Mesothelial cell of epicardium (in vitro differentiated cells): ENCODE results near the gene MCUB. TPM values are rescaled to one million over a fixed set of nuclear protein-coding genes. Genes with fewer than 3 reads are reported as not detected.
A peak's percentile ranks its signal among the peaks of the same experiment; 100 is the strongest.
"Not testable (repeated sequence)": the region's sequence is repeated elsewhere in the genome, so short reads cannot be mapped to it uniquely, and the experiment has no call there.

ENCODE experiments used
- DNase-seq, 2 experiments: peaks; one replicate each; pipeline ENCODE4 v3.0.0; 2021; ENCODE audit warnings: low spot score in 2 of 2; ENCODE audit not compliant: unreplicated experiment in 2 of 2
- H3K27ac Mint-ChIP-seq: 2 replicates; pipeline ENCODE4 v1.8.0; 2021; ENCODE audit warnings: mixed read lengths
- H3K27me3 Mint-ChIP-seq: 2 replicates; pipeline ENCODE4 v1.8.0; 2021; ENCODE audit warnings: low read depth, mixed read lengths
- H3K36me3 Mint-ChIP-seq: 2 replicates; pipeline ENCODE4 v1.8.0; 2021; ENCODE audit warnings: mixed read lengths
- H3K4me1 Mint-ChIP-seq: 2 replicates; pipeline ENCODE4 v1.8.0; 2021; ENCODE audit warnings: mixed read lengths
- H3K4me3 Mint-ChIP-seq: 2 replicates; pipeline ENCODE4 v1.8.0; 2021; ENCODE audit warnings: mild to moderate bottlenecking, moderate library complexity, mixed read lengths
- H3K9me3 Mint-ChIP-seq: 2 replicates; pipeline ENCODE4 v1.8.0; 2021; ENCODE audit warnings: mixed read lengths
- CTCF ChIP-seq: fragments of 200-600 bp; sonication (generic); IDR thresholded peaks from one replicate; pipeline ENCODE4 v1.5.0; 2021; ENCODE audit warnings: antibody characterized with exemption; ENCODE audit not compliant: unreplicated experiment
- total RNA-seq: library from RNA; stranded (reverse); gene quantifications from 3 replicates; pipeline ENCODE4 v1.2.1, GENCODE V29; 2021

MCUB gene
- total RNA-seq, result 1.9 to 3.9 TPM (median 3.0 TPM) in 3 replicates

- H3K4me3 Mint-ChIP-seq, result peak within 1 kb of the TSS; percentile 75
- DNase-seq, result peak; percentile 69 to 84
- peaks cover 8% of the 10 kb centered on the region for H3K4me1 Mint-ChIP-seq
- peaks cover 6% of the 10 kb centered on the region for H3K36me3 Mint-ChIP-seq
- H3K9me3 Mint-ChIP-seq, result no peaks in the 10 kb centered on the region
- TF ChIP-seq CTCF, result no peak
- peaks cover 19% of the 10 kb centered on the region for H3K27me3 Mint-ChIP-seq
- H3K27ac Mint-ChIP-seq, result peak within 1 kb of the TSS; percentile 63
Observed at GRCh38 chr4:109559983-109560686, at the start of gene MCUB. Gene MCUB, plus strand, starts transcription at chr4:109560246. Its CDS starts 92 bp downstream, at chr4:109560338.

- peaks cover 43% of the 10 kb centered on the region for H3K36me3 Mint-ChIP-seq
- TF ChIP-seq CTCF, result no peak
- H3K27me3 Mint-ChIP-seq, result no peaks in the 10 kb centered on the region
- peaks cover 6% of the 10 kb centered on the region for H3K4me1 Mint-ChIP-seq
- no peak overlapping the region for H3K4me3 Mint-ChIP-seq
- H3K27ac Mint-ChIP-seq, result no peak overlapping the region
- no peak for DNase-seq
- H3K9me3 Mint-ChIP-seq, result peaks cover 1% of the 10 kb centered on the region
Observed at GRCh38 chr4:109510687-109511086, 49.4 kb upstream of the MCUB start.

GRCh38 chr4:109511414-109511813, 48.6 kb upstream of the MCUB start:
- no peak overlapping the region for H3K4me3 Mint-ChIP-seq
- peaks cover 39% of the 10 kb centered on the region for H3K36me3 Mint-ChIP-seq
- H3K27ac Mint-ChIP-seq, result peak overlapping the region; percentile 31
- H3K4me1 Mint-ChIP-seq, result peaks cover 6% of the 10 kb centered on the region
- TF ChIP-seq CTCF, result no peak
- H3K27me3 Mint-ChIP-seq, result no peaks in the 10 kb centered on the region
- DNase-seq, result no peak
- no peaks in the 10 kb centered on the region for H3K9me3 Mint-ChIP-seq

GRCh38 chr4:109513368-109513767, 46.7 kb upstream of the MCUB start:
- not testable (repeated sequence) for H3K27me3 Mint-ChIP-seq

GRCh38 chr4:109532182-109532581, 27.9 kb upstream of the MCUB start:
- H3K27me3 Mint-ChIP-seq, result no peaks in the 10 kb centered on the region
- H3K4me1 Mint-ChIP-seq, result no peaks in the 10 kb centered on the region
- DNase-seq, result no peak
- no peak overlapping the region for H3K27ac Mint-ChIP-seq
- TF ChIP-seq CTCF, result no peak
- peaks cover 53% of the 10 kb centered on the region for H3K36me3 Mint-ChIP-seq
- no peak overlapping the region for H3K4me3 Mint-ChIP-seq
- peaks cover 5% of the 10 kb centered on the region for H3K9me3 Mint-ChIP-seq

More at GRCh38 chr4:109513368-109513767, 46.7 kb upstream of the MCUB start:
- H3K4me1 Mint-ChIP-seq, H3K9me3 Mint-ChIP-seq, H3K4me3 Mint-ChIP-seq, H3K27ac Mint-ChIP-seq, DNase-seq: not testable (repeated sequence)
- peaks cover 46% of the 10 kb centered on the region for H3K36me3 Mint-ChIP-seq

GRCh38 chr4:109545401-109545800, 14.6 kb upstream of the MCUB start:
- no peak for TF ChIP-seq CTCF
- peaks cover 4% of the 10 kb centered on the region for H3K9me3 Mint-ChIP-seq
- H3K4me3 Mint-ChIP-seq, result no peak overlapping the region
- H3K27ac Mint-ChIP-seq, result no peak overlapping the region
- H3K36me3 Mint-ChIP-seq, result peaks cover 32% of the 10 kb centered on the region
- H3K27me3 Mint-ChIP-seq, result no peaks in the 10 kb centered on the region
- DNase-seq, result no peak
- H3K4me1 Mint-ChIP-seq, result no peaks in the 10 kb centered on the region
